Astrocyte (in vitro differentiated cells and primary cell): ENCODE data around the gene CD109. TPM values are rescaled to one million over a fixed set of nuclear protein-coding genes. Genes with fewer than 3 reads are reported as not detected.

Source experiments
- DNase-seq: peaks from one replicate; pipeline ENCODE4 v3.0.0-alpha.2; 2010; ENCODE audit warnings: low read depth
- FAIRE-seq: peaks from 2 replicates; lab custom pipeline; 2011; peaks lifted over from hg19 to GRCh38; lab: Jason Lieb, UNC
- H2AFZ ChIP-seq: 2 replicates; pipeline ENCODE4 v1.6.0; 2012; ENCODE audit warnings: low read depth, low read length, inconsistent platforms
- H3K27ac ChIP-seq: 2 replicates; pipeline ENCODE4 v1.5.1; 2011; ENCODE audit warnings: low read depth, low read length, inconsistent platforms
- H3K27me3 ChIP-seq: 2 replicates; pipeline ENCODE4 v1.6.0; 2011; ENCODE audit warnings: low read length, inconsistent platforms; ENCODE audit not compliant: insufficient read depth
- H3K36me3 ChIP-seq: 2 replicates; pipeline ENCODE4 v1.5.1; 2011; ENCODE audit warnings: low read length, inconsistent platforms; ENCODE audit not compliant: insufficient read depth
- H3K4me1 ChIP-seq: 2 replicates; pipeline ENCODE4 v1.5.1; 2011; ENCODE audit warnings: low read length, inconsistent platforms; ENCODE audit not compliant: insufficient read depth
- H3K4me2 ChIP-seq: 2 replicates; pipeline ENCODE4 v1.6.0; 2012; ENCODE audit warnings: low read length, inconsistent platforms
- H3K4me3 ChIP-seq: 2 replicates; pipeline ENCODE4 v1.5.1; 2011; ENCODE audit warnings: low read depth, mild to moderate bottlenecking, low read length, inconsistent platforms; ENCODE audit not compliant: insufficient read depth
- H3K79me2 ChIP-seq: 2 replicates; pipeline ENCODE4 v1.6.0; 2012; ENCODE audit warnings: mild to moderate bottlenecking, low read length, inconsistent platforms; ENCODE audit not compliant: insufficient read depth
- H3K9ac ChIP-seq: 2 replicates; pipeline ENCODE4 v1.6.0; 2012; ENCODE audit warnings: mild to moderate bottlenecking, low read length, inconsistent platforms
- H3K9me3 ChIP-seq: 2 replicates; pipeline ENCODE4 v1.5.1; 2012; ENCODE audit warnings: low read depth, mild to moderate bottlenecking, low read length, inconsistent platforms; ENCODE audit not compliant: insufficient read depth
- H4K20me1 ChIP-seq: 2 replicates; pipeline ENCODE4 v1.6.0; 2012; ENCODE audit warnings: low read length, inconsistent platforms; ENCODE audit not compliant: insufficient read depth
- H3K27ac Mint-ChIP-seq: one replicate; pipeline ENCODE4 v1.8.0; 2021; ENCODE audit warnings: mild to moderate bottlenecking, mixed read lengths; ENCODE audit not compliant: unreplicated experiment
- H3K27me3 Mint-ChIP-seq: one replicate; pipeline ENCODE4 v1.8.0; 2021; ENCODE audit warnings: low read depth, mixed read lengths; ENCODE audit not compliant: unreplicated experiment
- H3K36me3 Mint-ChIP-seq: one replicate; pipeline ENCODE4 v1.8.0; 2021; ENCODE audit warnings: low read depth, mixed read lengths; ENCODE audit not compliant: unreplicated experiment
- H3K4me1 Mint-ChIP-seq: one replicate; pipeline ENCODE4 v1.8.0; 2021; ENCODE audit warnings: low read depth, mixed read lengths; ENCODE audit not compliant: unreplicated experiment
- H3K4me3 Mint-ChIP-seq: one replicate; pipeline ENCODE4 v1.8.0; 2021; ENCODE audit warnings: mild to moderate bottlenecking, moderate library complexity, mixed read lengths; ENCODE audit not compliant: unreplicated experiment
- H3K9me3 Mint-ChIP-seq: one replicate; pipeline ENCODE4 v1.8.0; 2021; ENCODE audit warnings: mild to moderate bottlenecking, mixed read lengths; ENCODE audit not compliant: unreplicated experiment
- CTCF ChIP-seq: IDR thresholded peaks from 2 replicates; pipeline ENCODE4 v1.5.1; 2011; ENCODE audit warnings: low read depth, mild to moderate bottlenecking, inconsistent platforms, low read length, moderate library complexity; ENCODE audit not compliant: insufficient read depth
- EZH2 ChIP-seq: IDR thresholded peaks from 2 replicates; pipeline ENCODE4 v1.6.1; 2012; ENCODE audit warnings: mild to moderate bottlenecking, low read length, inconsistent platforms; ENCODE audit not compliant: insufficient read depth
- total RNA-seq: library from RNA; stranded (reverse); gene quantifications from 2 replicates; pipeline ENCODE4 v1.2.1, GENCODE V29; 2021

CD109 gene
- total RNA-seq, 1 donor from 2014 or later = 18.3 TPM

- no peaks in the 10 kb centered on the region for H3K27me3 ChIP-seq
- no peaks in the 10 kb centered on the region for H3K9me3 Mint-ChIP-seq
- TF ChIP-seq CTCF (peak; percentile 90), EZH2 (no peak)
- no peak overlapping the region for H2AFZ ChIP-seq
- no peak overlapping the region for H3K27ac ChIP-seq
- no peaks in the 10 kb centered on the region for H3K79me2 ChIP-seq
- DNase-seq (peak; percentile 46), FAIRE-seq (peak; percentile 95)
- no peak overlapping the region for H3K9ac ChIP-seq
- H3K36me3 Mint-ChIP-seq = no peaks in the 10 kb centered on the region
- H3K27me3 Mint-ChIP-seq = no peaks in the 10 kb centered on the region
- no peak overlapping the region for H3K4me3 Mint-ChIP-seq
- H3K36me3 ChIP-seq = no peaks in the 10 kb centered on the region
- H3K4me2 ChIP-seq = no peak overlapping the region
- H3K4me1 ChIP-seq = no peaks in the 10 kb centered on the region
- H4K20me1 ChIP-seq = no peaks in the 10 kb centered on the region
- H3K9me3 ChIP-seq = no peaks in the 10 kb centered on the region
- H3K4me3 ChIP-seq = no peak overlapping the region
- no peaks in the 10 kb centered on the region for H3K4me1 Mint-ChIP-seq
- no peak overlapping the region for H3K27ac Mint-ChIP-seq
These were observed 37.1 kb downstream of the CD109 start for GRCh38 chr6:73732845-73733675.

- no peak overlapping the region for H3K27ac Mint-ChIP-seq
- DNase-seq = no peak
- no peak overlapping the region for H2AFZ ChIP-seq
These were observed 37.8 kb downstream of the CD109 start for GRCh38 chr6:73733791-73734190.

More at GRCh38 chr6:73733791-73734190, 37.8 kb downstream of the CD109 start:
- H3K4me2 ChIP-seq = no peak overlapping the region
- no peaks in the 10 kb centered on the region for H3K27me3 ChIP-seq
- Mint-ChIP-seq H3K36me3 (no peaks in the 10 kb centered on the region), H3K9me3 (no peaks in the 10 kb centered on the region), H3K4me3 (no peak overlapping the region), H3K4me1 (no peaks in the 10 kb centered on the region), H3K27me3 (no peaks in the 10 kb centered on the region)
- FAIRE-seq = no peak
- no peaks in the 10 kb centered on the region for H3K4me1 ChIP-seq
- H3K27ac ChIP-seq = no peak overlapping the region
- no peaks in the 10 kb centered on the region for H3K79me2 ChIP-seq
- TF ChIP-seq CTCF (no peak), EZH2 (no peak)
- H4K20me1 ChIP-seq = no peaks in the 10 kb centered on the region
- no peaks in the 10 kb centered on the region for H3K36me3 ChIP-seq
- no peak overlapping the region for H3K9ac ChIP-seq
- H3K4me3 ChIP-seq = no peak overlapping the region
- no peaks in the 10 kb centered on the region for H3K9me3 ChIP-seq
